ENCODE results near the gene HK2.
"Not testable (repeated sequence)": the region's sequence is repeated elsewhere in the genome, so short reads cannot be mapped to it uniquely, and the experiment has no call there.

HK2 gene

GRCh38 chr2:74883011-74883410 is 49.1 kb downstream of the HK2 start:
- Histone ChIP-seq H3K4me1 (ENCODE audit: control insufficient read depth in 1 of 2, insufficient read depth in 2 of 2, low read length in 2 of 2) (no peaks in the 10 kb centered on the region), H3K36me3 (ENCODE audit: control insufficient read depth in 1 of 2, insufficient read depth in 2 of 2, low read length in 2 of 2) (peaks cover 11 to 24% of the 10 kb centered on the region in 2 donors)

GRCh38 chr2:74884118-74884762 is 50.3 kb downstream of the HK2 start:
- no peaks in the 10 kb centered on the region for H3K27me3 ChIP-seq (ENCODE audit: low read depth, low read length)
- H3K4me3 ChIP-seq (ENCODE audit: low read depth in 1 of 2, low read length in 2 of 2): no peak overlapping the region
- H3K27ac ChIP-seq (ENCODE audit: low read length): no peak overlapping the region
- H3K36me3 ChIP-seq (ENCODE audit: control insufficient read depth in 1 of 2, insufficient read depth in 2 of 2, low read length in 2 of 2): peaks cover 6 to 28% of the 10 kb centered on the region in 2 donors
- H3K4me1 ChIP-seq (ENCODE audit: control insufficient read depth in 1 of 2, insufficient read depth in 2 of 2, low read length in 2 of 2): no peaks in the 10 kb centered on the region
- H3K9me3 ChIP-seq (ENCODE audit: control insufficient read depth in 1 of 2, low read length in 2 of 2): no peaks in the 10 kb centered on the region

More at GRCh38 chr2:74883011-74883410, 49.1 kb downstream of the HK2 start:
- Histone ChIP-seq H3K27ac (ENCODE audit: low read length) (no peak overlapping the region), H3K27me3 (ENCODE audit: low read depth, low read length) (no peaks in the 10 kb centered on the region), H3K4me3 (ENCODE audit: low read depth in 1 of 2, low read length in 2 of 2) (no peak overlapping the region), H3K9me3 (ENCODE audit: control insufficient read depth in 1 of 2, low read length in 2 of 2) (no peaks in the 10 kb centered on the region)

DNA sequence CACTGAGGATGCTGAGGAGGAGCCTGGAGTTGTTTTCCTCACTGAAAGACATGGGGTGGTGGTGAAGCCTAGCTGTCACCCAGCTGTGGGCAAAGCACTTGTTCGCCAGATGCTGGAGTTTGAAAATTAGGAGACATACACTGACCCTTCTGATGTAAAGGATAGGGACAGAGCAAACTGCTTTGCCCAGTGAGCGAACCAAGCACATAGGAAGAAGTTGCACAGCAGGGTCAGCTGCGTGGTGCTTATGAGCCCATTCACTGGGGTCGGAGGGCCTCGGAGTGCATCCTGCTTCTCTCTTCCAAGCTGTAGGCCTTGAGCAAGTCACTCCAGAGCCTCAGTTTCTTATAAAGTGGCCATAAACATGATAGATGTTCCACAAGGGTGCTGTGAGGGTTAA is 50.9 kb downstream of the HK2 start:
- Histone ChIP-seq H3K4me3 (ENCODE audit: low read depth in 1 of 2, low read length in 2 of 2) (no peak overlapping the region), H3K36me3 (ENCODE audit: control insufficient read depth in 1 of 2, insufficient read depth in 2 of 2, low read length in 2 of 2) (peaks cover under 1 to 26% of the 10 kb centered on the region in 2 donors), H3K4me1 (ENCODE audit: control insufficient read depth in 1 of 2, insufficient read depth in 2 of 2, low read length in 2 of 2) (no peaks in the 10 kb centered on the region), H3K27me3 (ENCODE audit: low read depth, low read length) (no peaks in the 10 kb centered on the region), H3K27ac (ENCODE audit: low read length) (no peak overlapping the region), H3K9me3 (ENCODE audit: control insufficient read depth in 1 of 2, low read length in 2 of 2) (no peaks in the 10 kb centered on the region)

DNA sequence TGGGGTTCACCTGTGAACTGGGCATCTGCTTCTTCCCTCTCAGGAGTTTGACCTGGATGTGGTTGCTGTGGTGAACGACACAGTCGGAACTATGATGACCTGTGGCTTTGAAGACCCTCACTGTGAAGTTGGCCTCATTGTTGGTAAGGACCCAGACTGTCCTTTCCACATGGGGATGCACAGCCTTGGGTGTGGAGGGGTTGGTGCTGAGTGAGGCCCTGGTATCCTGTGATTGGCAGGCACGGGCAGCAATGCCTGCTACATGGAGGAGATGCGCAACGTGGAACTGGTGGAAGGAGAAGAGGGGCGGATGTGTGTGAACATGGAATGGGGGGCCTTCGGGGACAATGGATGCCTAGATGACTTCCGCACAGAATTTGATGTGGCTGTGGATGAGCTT is 52.3 kb downstream of the HK2 start:
- H3K27ac ChIP-seq (ENCODE audit: low read length): no peak overlapping the region
- no peaks in the 10 kb centered on the region for H3K4me1 ChIP-seq (ENCODE audit: control insufficient read depth in 1 of 2, insufficient read depth in 2 of 2, low read length in 2 of 2)
- no peak overlapping the region for H3K4me3 ChIP-seq (ENCODE audit: low read depth in 1 of 2, low read length in 2 of 2)
- H3K36me3 ChIP-seq (ENCODE audit: control insufficient read depth in 1 of 2, insufficient read depth in 2 of 2, low read length in 2 of 2): peaks cover 0 to 17% of the 10 kb centered on the region in 2 donors
- H3K27me3 ChIP-seq (ENCODE audit: low read depth, low read length): no peaks in the 10 kb centered on the region
- H3K9me3 ChIP-seq (ENCODE audit: control insufficient read depth in 1 of 2, low read length in 2 of 2): no peaks in the 10 kb centered on the region

GRCh38 chr2:74886811-74887210 is 52.9 kb downstream of the HK2 start:
- H3K27ac ChIP-seq (ENCODE audit: low read length): no peak overlapping the region
- no peak overlapping the region for H3K4me3 ChIP-seq (ENCODE audit: low read depth in 1 of 2, low read length in 2 of 2)
- H3K4me1 ChIP-seq (ENCODE audit: control insufficient read depth in 1 of 2, insufficient read depth in 2 of 2, low read length in 2 of 2): no peaks in the 10 kb centered on the region
- peaks cover 0 to 17% of the 10 kb centered on the region in 2 donors for H3K36me3 ChIP-seq (ENCODE audit: control insufficient read depth in 1 of 2, insufficient read depth in 2 of 2, low read length in 2 of 2)
- H3K27me3 ChIP-seq (ENCODE audit: low read depth, low read length): no peaks in the 10 kb centered on the region
- no peaks in the 10 kb centered on the region for H3K9me3 ChIP-seq (ENCODE audit: control insufficient read depth in 1 of 2, low read length in 2 of 2)

- Histone ChIP-seq H3K27me3 (ENCODE audit: low read depth, low read length) (no peaks in the 10 kb centered on the region), H3K4me1 (ENCODE audit: control insufficient read depth in 1 of 2, insufficient read depth in 2 of 2, low read length in 2 of 2) (no peaks in the 10 kb centered on the region), H3K4me3 (ENCODE audit: low read depth in 1 of 2, low read length in 2 of 2) (no peak overlapping the region), H3K27ac (ENCODE audit: low read length) (no peak overlapping the region), H3K9me3 (ENCODE audit: control insufficient read depth in 1 of 2, low read length in 2 of 2) (no peaks in the 10 kb centered on the region), H3K36me3 (ENCODE audit: control insufficient read depth in 1 of 2, insufficient read depth in 2 of 2, low read length in 2 of 2) (peaks cover 0 to 17% of the 10 kb centered on the region in 2 donors)
Observed at GRCh38 chr2:74887445-74887951, 53.6 kb downstream of the HK2 start.

GRCh38 chr2:74887960-74888700 is 54.2 kb downstream of the HK2 start:
- Histone ChIP-seq H3K9me3 (ENCODE audit: control insufficient read depth in 1 of 2, low read length in 2 of 2) (no peaks in the 10 kb centered on the region), H3K36me3 (ENCODE audit: control insufficient read depth in 1 of 2, insufficient read depth in 2 of 2, low read length in 2 of 2) (peaks cover 0 to 17% of the 10 kb centered on the region in 2 donors), H3K27me3 (ENCODE audit: low read depth, low read length) (no peaks in the 10 kb centered on the region), H3K4me3 (ENCODE audit: low read depth in 1 of 2, low read length in 2 of 2) (no peak overlapping the region), H3K4me1 (ENCODE audit: control insufficient read depth in 1 of 2, insufficient read depth in 2 of 2, low read length in 2 of 2) (no peaks in the 10 kb centered on the region), H3K27ac (ENCODE audit: low read length) (no peak overlapping the region)

DNA sequence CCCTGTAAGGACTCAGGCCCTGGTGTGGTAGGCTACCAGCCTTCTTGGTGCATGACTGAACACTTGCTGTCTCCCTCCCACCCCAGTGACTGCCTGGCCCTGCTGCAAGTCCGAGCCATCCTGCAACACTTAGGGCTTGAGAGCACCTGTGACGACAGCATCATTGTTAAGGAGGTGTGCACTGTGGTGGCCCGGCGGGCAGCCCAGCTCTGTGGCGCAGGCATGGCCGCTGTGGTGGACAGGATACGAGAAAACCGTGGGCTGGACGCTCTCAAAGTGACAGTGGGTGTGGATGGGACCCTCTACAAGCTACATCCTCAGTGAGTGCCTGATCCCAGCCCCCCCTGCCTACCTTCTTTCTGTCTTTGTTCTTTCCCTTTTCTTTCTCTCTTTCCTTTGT is 55.2 kb downstream of the HK2 start:
- Histone ChIP-seq H3K4me1 (ENCODE audit: control insufficient read depth in 1 of 2, insufficient read depth in 2 of 2, low read length in 2 of 2) (no peaks in the 10 kb centered on the region), H3K27ac (ENCODE audit: low read length) (no peak overlapping the region), H3K9me3 (ENCODE audit: control insufficient read depth in 1 of 2, low read length in 2 of 2) (no peaks in the 10 kb centered on the region), H3K4me3 (ENCODE audit: low read depth in 1 of 2, low read length in 2 of 2) (no peak overlapping the region), H3K27me3 (ENCODE audit: low read depth, low read length) (no peaks in the 10 kb centered on the region), H3K36me3 (ENCODE audit: control insufficient read depth in 1 of 2, insufficient read depth in 2 of 2, low read length in 2 of 2) (peaks cover 0 to 23% of the 10 kb centered on the region in 2 donors)

- Histone ChIP-seq H3K4me1 (ENCODE audit: control insufficient read depth in 1 of 2, insufficient read depth in 2 of 2, low read length in 2 of 2) (no peaks in the 10 kb centered on the region), H3K9me3 (ENCODE audit: control insufficient read depth in 1 of 2, low read length in 2 of 2) (no peaks in the 10 kb centered on the region), H3K36me3 (ENCODE audit: control insufficient read depth in 1 of 2, insufficient read depth in 2 of 2, low read length in 2 of 2) (peaks cover 0 to 18% of the 10 kb centered on the region in 2 donors), H3K4me3 (ENCODE audit: low read depth in 1 of 2, low read length in 2 of 2) (no peak overlapping the region), H3K27ac (ENCODE audit: low read length) (no peak overlapping the region), H3K27me3 (ENCODE audit: low read depth, low read length) (no peaks in the 10 kb centered on the region)
Observed at GRCh38 chr2:74890711-74891110, 56.8 kb downstream of the HK2 start.

DNA sequence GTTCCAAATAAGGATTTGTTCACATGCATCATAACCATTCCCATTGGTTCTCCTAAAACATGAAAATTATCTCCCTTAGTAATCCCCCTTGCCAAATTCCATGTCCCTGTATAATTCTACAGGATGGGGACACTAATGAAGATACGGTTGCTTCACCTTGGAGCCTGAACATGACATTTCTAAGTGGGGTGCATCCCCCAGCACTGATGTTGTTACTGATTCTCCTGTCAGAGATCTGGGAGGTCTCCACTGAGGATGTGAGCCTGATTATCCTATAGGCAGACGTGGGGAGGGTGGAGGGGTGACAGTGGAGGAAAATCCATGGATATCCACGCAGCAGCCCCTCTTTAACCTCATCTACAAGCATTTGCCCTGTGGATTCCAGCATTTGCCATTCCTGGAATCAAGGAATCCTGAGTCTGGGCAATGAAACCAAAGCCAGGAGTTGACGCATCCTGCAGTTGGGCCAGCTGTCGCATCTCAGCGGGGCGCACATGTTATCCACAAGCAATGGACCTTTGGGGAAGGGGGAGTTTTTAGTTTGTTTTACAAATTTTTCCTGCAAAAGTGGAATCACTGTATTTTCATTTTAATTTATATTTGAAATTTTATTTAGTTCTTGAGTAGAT is 57.3 kb downstream of the HK2 start:
- H3K4me3 ChIP-seq (ENCODE audit: low read depth in 1 of 2, low read length in 2 of 2): no peak overlapping the region
- no peak overlapping the region for H3K27ac ChIP-seq (ENCODE audit: low read length)
- no peaks in the 10 kb centered on the region for H3K4me1 ChIP-seq (ENCODE audit: control insufficient read depth in 1 of 2, insufficient read depth in 2 of 2, low read length in 2 of 2)
- no peaks in the 10 kb centered on the region for H3K27me3 ChIP-seq (ENCODE audit: low read depth, low read length)
- H3K9me3 ChIP-seq (ENCODE audit: control insufficient read depth in 1 of 2, low read length in 2 of 2): no peaks in the 10 kb centered on the region
- peaks cover 0 to 18% of the 10 kb centered on the region in 2 donors for H3K36me3 ChIP-seq (ENCODE audit: control insufficient read depth in 1 of 2, insufficient read depth in 2 of 2, low read length in 2 of 2)

GRCh38 chr2:74891816-74892215 is 57.9 kb downstream of the HK2 start:
- H3K27ac ChIP-seq (ENCODE audit: low read length); H3K27me3 ChIP-seq (ENCODE audit: low read depth, low read length); H3K9me3 ChIP-seq (ENCODE audit: control insufficient read depth in 1 of 2, low read length in 2 of 2); H3K4me1 ChIP-seq (ENCODE audit: control insufficient read depth in 1 of 2, insufficient read depth in 2 of 2, low read length in 2 of 2); H3K4me3 ChIP-seq (ENCODE audit: low read depth in 1 of 2, low read length in 2 of 2): not testable (repeated sequence)
- peaks cover 0 to 18% of the 10 kb centered on the region in 2 donors for H3K36me3 ChIP-seq (ENCODE audit: control insufficient read depth in 1 of 2, insufficient read depth in 2 of 2, low read length in 2 of 2)
